NCI-H69 (cell line): ENCODE results near the gene KRT73.

Experiments used
- DNase-seq: peaks from one replicate; lab custom pipeline; 2025; lab: John Stamatoyannopoulos, UW

KRT73 gene

GRCh38 chr12:52645982-52646381, 27.6 kb upstream of the KRT73 start:
- no peak for DNase-seq

DNA sequence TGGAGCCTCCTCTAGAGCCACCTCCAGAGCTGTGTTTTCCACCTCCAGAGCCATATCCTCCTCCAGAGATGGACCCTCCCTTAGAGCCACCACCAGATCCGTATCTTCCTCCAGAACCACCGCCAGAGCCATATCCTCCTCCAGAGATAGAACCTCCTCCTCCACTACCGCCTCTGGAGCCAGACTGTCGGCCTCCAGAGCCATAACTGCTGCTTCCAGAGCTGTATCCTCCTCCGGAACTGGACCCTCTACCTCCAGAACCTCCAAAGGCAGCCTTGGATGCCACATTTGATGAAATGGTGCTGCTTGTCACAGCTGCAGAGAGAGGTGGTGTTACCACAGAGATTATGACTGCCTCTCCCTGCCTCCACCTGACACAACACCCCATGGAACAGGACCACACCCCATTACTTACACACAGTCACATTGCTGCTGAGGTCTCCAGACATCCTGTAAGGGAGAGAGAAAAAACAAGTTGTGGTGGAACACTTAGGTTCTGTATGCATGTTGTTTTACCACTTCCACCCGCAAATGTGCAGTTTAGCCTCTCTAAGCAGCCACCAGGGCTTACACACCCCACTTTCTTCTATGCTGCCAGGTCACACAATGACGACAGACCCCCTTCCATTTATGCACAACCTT, 26.9 kb upstream of the KRT73 start:
- DNase-seq, result no peak

- no peak for DNase-seq
Measured at GRCh38 chr12:52644078-52644415, 25.7 kb upstream of the KRT73 start.

DNA sequence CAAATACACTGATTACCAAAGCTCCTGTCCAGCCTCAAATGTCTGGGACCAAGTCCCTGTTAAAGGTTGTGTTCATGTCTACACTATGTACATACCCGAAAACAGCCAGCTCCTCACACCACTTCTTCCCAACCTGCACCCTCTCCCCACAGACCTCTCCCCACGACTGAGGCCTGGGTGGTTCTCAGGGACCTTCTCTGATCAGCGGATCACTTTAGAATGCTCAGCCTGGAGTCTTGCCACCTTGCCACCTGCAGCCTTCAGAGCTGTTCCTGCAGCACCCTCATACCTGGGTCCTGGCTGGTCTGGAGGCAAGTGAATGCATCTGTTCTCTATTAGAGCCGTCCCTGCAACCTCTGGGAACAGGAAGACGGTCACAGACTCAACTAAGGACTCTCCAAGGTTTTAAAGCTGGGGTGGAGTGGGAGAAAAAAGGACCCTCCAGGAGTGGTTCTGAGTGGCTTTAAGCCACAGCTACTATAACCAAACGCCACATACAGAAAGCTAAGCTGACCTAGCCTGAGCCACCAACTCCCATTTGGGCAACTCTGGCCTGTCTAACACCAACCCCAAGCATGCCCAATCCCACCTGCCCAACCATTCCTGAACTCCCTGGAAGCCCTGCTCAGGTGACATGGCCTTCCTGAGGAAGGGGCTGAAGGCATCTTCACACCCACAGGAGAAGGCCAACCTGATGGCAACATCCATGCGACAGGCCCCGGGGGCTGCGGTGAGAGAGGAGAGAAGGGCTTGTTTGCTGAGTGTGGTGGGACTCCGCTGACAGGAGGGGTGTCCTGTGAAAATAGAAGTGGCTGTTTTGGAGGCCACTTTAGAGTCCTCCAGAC, 25.1 kb upstream of the KRT73 start:
- no peak for DNase-seq

- DNase-seq, result no peak
Measured at GRCh38 chr12:52641468-52641867, 23.1 kb upstream of the KRT73 start.

DNA sequence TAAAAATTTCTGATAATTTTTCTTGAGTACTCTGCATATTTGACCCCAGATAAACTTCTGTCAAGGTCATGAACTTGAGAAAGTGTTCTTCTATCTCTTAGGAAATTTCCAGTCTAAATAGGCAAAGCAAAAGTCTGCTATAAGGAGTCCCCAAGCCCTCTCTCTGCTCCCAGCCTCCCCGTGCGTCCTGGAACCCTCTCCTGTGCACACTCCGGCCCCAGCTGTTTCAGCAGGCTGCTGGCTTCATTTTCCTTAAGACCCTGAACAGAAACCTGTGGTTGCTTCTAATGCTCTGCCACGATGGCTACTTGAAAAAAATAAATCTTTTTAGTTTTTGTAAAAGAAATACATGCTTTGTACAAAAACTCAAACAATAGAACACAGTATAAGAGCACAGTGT, 18.9 kb upstream of the KRT73 start:
- no peak for DNase-seq

DNA sequence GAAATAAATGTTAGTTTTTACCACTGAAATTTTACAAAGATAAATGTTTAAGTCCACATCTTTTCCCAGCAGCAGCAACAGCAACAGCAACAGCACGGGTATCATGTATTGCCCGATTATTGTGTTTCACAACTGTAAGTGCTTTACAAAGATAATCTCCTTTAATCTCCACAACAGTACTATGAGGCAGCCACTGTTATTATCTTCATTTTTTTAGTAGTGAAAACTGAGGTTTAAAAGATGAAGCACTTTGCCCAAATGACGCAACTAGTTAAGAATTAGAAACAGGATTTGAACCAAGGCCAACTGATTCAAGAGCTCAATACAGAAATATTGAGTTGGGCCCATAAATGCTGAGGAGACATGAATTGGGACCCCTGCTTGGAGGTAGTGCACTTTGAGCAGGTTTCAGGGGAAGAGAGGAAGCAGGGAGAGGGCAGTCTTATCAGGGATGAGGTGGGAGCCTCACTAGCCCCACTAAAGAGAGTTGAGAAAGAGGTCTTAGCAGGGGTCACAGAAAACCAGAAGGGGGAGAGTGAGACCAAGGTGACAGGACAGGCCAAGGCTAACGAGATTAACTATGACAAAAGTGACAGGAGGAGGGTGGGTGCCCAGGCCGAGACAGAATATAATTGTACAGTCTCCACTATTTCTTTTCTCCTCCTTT, 18.4 kb upstream of the KRT73 start:
- DNase-seq, result no peak

DNA sequence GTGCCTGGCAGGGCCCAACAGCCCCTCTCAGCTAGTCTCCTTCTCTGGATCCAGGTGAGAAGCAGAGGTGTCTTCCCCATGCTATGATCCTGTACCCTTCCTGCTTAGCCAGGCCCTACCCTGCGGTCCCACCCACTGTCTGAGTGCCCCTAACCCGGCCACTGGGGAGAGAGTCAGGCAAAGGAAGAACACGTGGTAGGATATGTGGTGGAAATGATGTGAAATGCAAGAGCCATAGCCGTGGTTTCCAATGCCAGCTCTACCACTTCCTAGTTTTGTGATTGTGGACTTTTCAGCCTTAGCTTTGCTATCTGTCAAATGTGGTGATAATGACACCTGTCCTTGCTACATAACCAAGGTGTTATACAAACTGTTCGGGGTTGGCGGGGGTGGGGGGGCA, 17.8 kb upstream of the KRT73 start:
- no peak for DNase-seq

DNA sequence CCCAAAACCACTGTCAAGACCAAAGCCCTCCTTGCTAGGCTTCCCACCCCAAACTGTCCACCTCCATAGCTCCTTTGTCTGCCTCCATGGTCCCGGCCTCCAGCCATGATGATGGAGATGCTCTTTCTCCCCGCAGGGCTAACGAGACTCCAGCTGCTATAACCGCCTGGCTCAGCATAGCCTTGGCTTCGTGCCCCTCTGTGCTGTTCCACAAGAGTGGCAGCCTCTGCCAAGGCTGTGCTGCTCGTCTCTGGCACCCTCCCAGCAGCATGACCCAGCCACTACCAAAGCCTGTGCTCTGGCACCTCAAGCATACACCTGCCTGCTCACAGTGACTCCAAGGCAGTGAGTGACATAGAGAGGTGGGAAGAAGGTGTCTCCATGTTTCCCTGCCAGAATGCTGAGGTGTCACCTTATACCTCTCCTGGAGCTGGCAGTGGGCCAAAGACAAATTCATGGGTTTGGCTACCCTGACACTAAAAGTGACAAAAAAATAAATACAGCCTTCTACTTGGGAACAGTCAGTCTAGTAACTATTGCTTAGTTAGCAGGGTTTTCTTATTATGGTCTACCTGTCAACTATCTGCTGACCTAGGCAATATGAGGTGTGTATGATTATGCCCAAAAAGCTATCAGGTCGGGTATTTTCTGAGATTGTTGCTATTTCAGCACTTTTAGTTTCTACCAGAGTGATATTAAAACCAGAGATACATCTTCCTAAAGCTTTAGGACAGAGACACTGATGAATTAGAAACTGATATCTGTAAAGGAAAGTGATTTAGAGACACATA, 16.1 kb upstream of the KRT73 start:
- peak; percentile 36 for DNase-seq

- no peak for DNase-seq
Measured at GRCh38 chr12:52633383-52633782, 15.0 kb upstream of the KRT73 start.

DNA sequence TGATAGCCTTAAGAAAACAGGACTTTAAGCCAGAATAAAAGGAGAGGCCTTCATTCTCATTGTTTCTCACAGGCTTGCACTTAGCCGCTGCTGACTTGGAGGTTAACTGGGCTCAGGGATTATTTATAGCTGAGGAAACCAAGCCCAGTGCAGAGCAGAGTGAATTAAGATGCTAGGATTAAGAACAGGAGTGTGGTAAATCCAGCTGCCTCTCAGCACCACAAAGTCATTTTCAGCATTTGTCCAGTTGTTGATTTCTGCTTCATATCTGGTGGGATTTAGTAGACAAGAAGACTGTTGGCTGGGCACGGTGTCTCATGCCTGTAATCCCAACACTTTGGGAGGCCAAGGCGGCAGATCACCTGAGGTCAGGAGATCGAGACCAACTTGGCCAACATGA, 14.3 kb upstream of the KRT73 start:
- no peak for DNase-seq

GRCh38 chr12:52631676-52632459, 13.5 kb upstream of the KRT73 start:
- no peak for DNase-seq

- DNase-seq, result no peak
Measured at GRCh38 chr12:52631264-52631663, 12.9 kb upstream of the KRT73 start.

- DNase-seq, result no peak
Measured at GRCh38 chr12:52630599-52631200, 12.3 kb upstream of the KRT73 start.

DNA sequence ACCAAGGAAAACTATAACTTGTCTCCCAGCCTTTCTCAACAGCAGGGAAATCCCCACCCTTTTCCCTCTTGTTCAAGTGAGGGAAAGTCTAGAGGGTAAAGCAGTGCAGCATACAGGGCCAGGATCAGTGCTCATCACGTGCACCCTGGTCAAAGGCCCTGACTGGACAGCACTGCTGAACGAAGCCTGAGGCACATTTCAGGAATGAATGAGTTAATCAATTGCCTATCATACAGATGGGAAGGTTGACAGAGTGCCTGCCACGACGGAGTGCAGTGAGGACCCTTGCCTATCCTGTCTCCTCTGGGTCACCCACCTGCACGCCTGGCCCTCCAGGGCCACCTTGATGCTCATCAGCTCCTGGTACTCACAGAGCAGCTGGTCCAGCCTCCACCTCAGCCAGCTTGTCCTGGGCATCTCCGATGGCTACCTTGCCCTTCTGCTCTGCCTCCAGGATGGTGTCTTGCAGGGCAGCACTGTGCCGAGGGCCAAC, 11.7 kb upstream of the KRT73 start:
- no peak for DNase-seq

DNA sequence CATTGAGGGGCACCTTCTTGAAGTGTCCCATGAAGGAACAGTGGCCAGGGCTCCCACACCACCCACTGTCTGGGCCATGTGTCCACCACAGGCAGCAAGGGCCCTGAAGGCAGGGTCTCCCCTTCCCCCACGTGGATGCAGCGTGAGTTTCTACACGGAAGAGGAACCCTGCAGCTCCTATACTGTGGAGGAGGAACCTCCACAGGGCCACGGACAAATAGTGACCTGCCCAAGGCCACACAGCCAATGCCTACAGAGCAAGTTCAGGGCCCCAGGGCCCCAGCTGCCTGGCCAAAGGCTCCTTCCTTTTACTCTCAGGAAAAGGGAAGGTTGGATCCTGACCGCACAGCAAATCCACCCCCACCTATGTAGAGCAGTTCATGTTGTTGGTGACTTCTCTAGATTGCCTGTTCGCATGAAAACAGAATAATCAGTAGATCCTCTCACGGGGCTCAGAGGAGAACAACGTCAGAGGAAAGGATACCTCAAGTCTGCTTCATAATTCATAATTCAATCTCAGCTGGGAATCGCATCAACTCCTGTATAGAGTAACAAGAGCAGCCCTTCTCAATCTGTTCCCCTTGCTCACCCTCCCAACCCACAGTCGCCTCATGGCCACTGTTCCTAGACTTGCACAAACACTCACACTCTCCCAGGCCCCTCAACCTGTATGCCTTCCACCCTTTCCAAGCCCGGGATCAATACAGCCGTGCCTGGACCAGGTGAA, 11.1 kb upstream of the KRT73 start:
- DNase-seq, result no peak

DNA sequence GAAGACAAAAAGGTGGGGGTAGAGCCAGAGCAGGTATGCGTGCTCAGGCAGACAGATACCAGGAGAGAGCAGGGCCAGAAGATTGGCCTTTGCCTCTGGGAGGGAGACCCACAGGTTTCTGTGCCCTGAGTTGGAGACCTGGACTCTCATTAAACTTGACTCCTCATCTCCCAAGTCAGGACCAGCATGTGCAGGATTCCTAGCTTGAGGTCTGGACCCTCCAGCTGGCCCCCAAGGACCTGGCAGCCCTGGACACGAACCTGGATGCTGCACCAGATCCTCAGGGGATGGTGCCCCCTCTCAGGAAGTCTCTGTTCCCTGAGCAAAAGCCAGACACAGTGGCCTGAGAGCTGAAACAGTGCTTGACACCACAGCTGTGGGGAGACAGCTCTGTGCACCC, 10.5 kb upstream of the KRT73 start:
- no peak for DNase-seq

GRCh38 chr12:52628111-52628507, 9.8 kb upstream of the KRT73 start:
- no peak for DNase-seq

DNA sequence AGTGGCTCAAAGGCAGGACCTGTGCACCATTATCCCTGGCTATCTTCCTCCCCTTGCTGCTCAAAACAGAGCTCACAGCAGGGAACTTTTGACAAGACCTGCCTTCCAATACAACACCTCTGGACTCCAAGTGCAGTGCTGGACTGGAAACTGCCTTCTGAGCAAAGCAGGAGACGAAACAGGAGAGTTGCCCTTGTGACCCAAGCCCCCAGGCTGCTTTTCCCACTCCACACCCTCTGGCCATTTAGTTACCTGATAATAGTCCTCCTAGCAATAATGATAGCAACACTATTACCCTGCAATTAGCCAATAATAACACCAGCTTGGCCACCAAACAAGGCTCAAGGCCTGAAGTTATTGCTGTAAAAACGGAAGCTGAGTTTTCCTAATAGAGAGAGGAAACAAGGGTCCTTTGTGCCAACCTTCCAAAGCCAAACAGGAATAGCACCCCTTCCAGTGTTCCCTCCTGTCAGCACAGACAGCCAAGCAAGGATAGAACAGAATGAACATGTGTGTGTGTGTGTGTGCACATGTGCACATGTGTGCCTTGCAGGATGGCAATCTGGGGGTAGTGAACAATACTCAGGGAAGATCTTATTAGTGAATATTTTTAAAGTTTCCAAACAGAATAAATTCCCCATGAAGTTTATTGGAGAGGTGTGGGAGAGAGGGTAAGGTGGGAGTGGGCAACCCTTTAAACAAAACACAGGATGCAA, 9.2 kb upstream of the KRT73 start:
- no peak for DNase-seq

DNA sequence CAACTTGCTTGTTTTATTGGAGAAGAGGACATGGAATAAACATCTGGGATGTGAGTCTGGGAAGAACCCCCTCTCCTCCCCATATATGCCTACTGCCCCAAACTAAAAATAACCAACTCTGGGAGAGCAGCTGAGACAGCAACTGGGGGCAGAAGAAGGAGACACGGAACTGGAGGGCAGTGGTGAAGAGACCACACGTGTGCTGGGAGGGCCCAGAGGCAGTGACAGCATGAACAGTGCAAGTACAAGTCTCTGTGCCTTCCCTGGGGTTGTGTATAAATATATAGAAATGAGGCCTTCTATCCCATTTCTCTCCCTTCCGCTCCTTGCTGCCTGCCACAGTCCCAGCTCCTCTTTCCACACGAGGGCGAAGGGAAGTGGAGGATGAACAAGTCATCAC, 4.0 kb upstream of the KRT73 start:
- no peak for DNase-seq
